ENCODE results near the gene PDE4C.

Gene PDE4C

DNA sequence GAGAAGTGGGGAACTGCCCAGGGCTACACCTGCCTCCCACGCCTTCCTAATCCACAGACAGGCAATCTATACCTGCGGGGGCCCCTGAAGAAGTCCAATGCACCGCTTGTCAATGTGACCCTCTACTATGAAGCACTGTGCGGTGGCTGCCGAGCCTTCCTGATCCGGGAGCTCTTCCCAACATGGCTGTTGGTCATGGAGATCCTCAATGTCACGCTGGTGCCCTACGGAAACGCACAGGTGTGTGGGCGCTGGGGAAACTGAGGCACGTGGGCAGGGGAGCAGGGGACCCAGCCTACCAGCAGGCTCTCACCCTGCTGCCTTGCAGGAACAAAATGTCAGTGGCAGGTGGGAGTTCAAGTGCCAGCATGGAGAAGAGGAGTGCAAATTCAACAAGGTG is 51.3 kb downstream of the PDE4C start:
- TF ChIP-seq, protein P1, sequence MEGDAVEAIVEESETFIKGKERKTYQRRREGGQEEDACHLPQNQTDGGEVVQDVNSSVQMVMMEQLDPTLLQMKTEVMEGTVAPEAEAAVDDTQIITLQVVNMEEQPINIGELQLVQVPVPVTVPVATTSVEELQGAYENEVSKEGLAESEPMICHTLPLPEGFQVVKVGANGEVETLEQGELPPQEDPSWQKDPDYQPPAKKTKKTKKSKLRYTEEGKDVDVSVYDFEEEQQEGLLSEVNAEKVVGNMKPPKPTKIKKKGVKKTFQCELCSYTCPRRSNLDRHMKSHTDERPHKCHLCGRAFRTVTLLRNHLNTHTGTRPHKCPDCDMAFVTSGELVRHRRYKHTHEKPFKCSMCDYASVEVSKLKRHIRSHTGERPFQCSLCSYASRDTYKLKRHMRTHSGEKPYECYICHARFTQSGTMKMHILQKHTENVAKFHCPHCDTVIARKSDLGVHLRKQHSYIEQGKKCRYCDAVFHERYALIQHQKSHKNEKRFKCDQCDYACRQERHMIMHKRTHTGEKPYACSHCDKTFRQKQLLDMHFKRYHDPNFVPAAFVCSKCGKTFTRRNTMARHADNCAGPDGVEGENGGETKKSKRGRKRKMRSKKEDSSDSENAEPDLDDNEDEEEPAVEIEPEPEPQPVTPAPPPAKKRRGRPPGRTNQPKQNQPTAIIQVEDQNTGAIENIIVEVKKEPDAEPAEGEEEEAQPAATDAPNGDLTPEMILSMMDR (IDR thresholded peaks at IDR 0.05; ENCODE audit: control extremely low read depth, extremely low read depth, low read depth, missing control alignments): no peak
- DNase-seq (ENCODE audit: extremely low spot score): no peak

More for the DNA sequence above, 51.3 kb downstream of the PDE4C start:
- POLR2A ChIA-PET: interaction anchor here (1.0 to 2.1 kb wide), 3 partner anchors 11 to 106 kb away, joined by 3 to 6 read pairs (median 3); partner anchors contain the start of gene JUND
- CTCF ChIA-PET: interaction anchor here (1.2 to 1.4 kb wide), 4 partner anchors 17 to 77 kb away, joined by 4 to 6 read pairs (median 4); no protein-coding TSS in a partner anchor
